ENCODE measurements around the gene SYK.
"Not testable (repeated sequence)": the region's sequence is repeated elsewhere in the genome, so short reads cannot be mapped to it uniquely, and the experiment has no call there.

Gene SYK

DNA sequence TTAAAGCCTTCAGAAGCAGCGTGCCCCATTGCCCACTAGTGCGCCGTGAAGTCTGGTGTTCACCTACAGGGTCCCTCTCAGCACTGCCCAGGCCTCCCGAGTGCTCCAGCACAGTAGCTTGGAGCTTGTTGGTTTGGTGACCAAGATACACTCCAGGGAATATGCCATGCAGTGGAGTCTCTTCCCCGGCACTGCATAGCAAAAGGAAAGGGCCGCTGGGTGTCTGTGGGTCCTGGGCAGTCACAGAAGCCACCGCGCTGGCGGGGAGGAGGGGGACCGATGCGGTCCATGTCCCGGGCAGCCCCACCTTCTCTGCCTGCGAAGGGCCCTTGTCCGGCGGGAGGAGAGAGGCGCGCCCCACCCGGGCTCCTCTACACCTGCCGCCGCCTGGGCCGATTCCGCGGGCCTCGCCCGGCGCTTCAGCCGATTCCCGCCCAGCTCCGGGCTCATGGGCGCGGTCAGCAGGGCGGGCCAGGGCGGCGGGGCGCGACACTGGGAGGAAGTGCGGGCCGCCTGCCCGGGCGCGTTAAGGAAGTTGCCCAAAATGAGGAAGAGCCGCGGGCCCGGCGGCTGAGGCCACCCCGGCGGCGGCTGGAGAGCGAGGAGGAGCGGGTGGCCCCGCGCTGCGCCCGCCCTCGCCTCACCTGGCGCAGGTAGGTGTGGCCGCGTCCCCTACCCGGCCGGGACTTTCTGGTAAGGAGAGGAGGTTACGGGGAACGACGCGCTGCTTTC, at the start of gene SYK:
Gene SYK (plus strand): TSS at position 579 of the 732 bp plus-strand sequence. CDS start 42,080 bp downstream, outside the sequence.
- DNase-seq, result no peak

DNA sequence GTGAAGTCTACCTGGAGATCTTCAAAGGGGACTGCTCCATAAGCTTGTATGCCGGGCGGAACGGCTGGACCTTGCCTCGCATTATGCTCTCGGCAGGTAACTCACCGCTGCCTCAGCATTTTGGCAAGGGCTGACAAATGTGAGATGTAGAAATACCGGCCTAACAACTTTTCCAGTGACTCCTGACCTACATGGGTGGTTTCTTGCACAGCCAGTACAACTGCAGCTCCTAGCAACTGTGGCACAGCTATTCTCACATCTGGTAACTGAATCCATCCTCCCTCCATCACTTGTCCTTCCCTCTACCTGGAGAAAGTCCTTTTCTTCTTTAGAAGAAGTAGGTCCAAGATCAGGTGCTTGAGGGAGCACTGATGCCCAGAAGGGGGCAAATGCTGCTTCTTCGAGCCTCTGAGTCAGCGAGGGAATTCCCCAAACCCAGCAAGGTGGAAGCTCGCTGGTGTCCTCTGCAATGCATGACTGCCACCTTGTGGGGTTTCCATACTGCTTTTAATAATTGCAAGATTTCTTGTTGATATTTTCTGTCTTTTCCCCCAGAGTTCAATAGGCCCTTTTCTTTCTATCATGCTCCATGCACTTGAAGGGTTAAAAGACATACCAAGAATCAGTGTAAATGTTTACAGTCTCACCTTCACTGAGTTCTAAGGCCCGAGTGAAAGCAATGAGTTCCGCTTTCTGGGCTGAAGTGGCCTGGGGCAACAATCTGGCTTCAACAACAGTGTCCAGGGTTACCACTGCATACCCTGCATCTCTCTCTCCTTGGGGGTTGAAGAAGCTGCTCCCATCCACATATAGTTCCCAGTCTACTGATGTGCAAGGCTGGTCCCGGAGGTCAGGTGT, 45.9 kb upstream of the SYK start:
- peak; percentile 68 for DNase-seq

DNA sequence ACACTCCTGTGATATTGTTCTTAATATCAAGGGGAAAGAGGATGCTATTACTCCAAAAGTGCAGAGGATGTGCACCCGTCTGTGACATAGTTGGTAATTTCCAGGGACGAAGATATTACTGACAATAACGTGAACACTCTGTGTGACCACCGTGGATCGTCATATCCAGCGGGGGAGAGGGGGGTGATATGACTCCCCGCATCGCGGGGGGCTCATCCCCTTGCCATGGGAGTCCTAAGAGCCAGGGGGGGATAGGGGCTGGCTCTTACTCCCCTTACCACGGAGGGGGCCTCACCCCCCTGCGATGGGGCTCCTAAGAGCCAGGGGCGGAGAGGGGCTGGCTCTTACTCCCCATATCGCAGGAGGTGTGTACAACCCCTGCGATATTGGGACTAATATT, 41.0 kb upstream of the SYK start:
- not testable (repeated sequence) for DNase-seq

DNA sequence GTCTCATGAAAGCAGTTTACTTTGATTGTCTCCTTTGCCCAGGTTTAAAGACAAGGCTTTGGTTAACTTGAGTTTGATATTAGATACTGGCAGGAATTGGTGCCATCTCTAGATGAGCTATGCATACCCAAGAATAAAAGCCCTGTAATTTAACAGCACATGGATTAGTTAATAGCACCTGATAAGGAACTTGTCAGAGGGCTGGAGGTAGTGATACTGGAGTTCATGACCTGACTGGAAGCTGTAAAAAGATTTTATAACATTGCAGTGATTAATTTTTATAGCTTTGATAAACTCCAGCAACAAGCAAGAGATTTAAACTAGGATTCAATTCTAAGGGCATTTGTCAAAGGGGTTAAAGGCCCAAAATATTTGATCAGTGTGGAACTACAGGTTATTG, 34.9 kb upstream of the SYK start:
- DNase-seq, result no peak

DNA sequence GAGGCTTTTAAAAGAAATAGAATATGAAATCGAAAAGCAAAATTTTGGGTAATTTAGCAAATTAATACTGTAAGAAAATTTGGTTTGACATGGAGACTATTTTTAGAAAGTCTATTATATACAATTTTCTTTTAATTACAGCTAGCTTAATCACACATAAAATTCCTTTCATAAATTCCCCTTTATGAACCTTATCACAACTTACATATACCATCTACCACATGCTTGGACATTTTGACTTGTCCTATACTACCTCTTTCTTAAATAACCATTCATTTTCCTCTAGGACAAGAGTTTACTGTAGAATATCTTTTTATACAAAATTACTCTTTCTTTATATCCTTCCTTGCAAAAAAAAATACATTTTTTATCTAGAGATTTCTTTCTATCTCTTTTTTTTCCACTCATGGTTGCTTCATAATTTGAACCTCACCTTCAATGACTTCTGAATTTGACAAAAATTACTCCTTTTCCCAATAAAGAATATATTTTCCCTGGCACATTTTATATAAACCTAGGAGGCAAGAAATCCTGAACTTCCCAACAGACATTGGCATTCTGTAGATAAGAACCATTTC, 34.0 kb upstream of the SYK start:
- no peak for DNase-seq

DNA sequence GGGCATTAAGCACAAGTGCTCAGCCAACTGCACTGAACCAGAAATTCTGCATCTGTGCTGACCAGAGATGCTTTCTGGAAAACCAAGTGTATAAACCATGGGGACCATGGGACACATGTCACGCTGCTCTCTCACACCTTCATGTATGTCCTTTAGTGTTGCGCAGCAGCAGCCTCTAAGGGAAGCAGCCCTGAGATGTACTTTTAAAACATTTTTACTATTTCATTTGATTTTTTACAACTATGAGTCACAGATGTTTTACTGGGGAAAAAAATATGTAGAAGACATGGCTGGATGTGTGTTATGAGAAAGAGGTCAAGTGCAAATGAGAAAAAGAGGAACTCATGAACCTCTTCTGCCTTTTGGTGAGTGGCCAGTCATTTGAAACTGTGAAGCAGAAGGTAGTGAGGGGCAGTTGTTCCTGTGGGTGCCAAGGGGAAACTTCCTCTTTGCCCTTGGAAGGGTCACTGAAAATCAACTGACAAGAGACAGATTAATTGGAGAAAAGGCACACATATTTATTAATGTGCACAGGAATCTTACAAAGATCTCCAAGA, 31.4 kb upstream of the SYK start:
- no peak for DNase-seq

DNA sequence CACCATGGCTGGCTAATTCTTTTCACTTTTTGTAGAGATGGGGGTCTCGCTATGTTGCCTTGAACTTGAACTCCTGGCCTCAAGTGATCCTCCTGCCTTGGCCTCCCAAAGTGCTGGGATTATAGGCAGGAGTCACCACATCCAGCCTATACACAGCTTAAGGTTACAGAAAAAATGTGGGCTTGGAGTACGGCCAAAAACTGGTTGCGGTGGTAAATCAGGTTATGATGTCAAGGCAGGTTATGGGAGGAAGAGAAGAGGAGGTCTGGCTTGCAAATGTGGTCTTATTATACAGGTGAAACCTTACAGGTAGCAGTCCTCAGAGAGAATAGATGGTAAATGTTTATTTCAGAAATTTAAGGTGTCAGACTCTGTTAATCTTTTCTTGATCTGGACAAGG, 30.7 kb upstream of the SYK start:
- no peak for DNase-seq

DNA sequence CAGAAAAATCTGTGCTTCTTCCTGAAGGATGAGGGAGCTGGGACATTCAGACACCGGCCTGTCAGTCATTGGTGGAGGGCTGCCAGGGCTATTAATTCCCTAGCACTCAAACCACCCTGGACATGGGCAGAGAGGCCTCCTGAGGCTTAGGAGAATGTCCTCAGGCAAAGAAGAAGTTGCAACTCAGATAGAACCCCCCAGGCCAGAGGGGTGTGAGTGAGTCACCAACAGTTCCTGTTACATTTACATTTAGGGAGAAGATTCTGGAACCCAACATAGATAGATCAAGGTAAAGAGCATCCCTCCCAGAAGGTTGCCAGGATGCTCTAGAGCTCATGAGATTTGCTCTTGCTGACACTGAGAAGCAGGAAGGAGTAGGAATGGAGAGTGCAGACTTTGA, 29.2 kb upstream of the SYK start:
- DNase-seq, result no peak

DNA sequence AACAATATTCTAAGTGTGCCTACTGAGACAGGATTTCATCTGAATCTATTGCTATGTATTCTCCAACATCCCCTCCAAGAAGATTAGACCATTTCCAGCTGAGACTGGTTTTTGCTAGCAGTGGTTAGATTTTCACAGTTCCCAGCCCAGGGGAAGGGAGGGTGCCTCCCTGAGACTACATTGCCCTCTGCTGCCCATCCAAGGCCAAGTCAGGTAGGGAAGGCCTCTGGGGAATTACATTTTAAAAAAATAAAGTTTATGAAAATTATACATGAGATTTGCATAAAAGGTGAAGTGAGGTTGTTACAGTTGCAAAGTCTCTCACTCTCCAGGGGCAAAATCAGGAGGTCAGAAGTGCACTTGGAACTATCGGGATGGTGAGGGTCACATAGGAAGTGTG, 28.0 kb upstream of the SYK start:
- DNase-seq, result no peak

DNA sequence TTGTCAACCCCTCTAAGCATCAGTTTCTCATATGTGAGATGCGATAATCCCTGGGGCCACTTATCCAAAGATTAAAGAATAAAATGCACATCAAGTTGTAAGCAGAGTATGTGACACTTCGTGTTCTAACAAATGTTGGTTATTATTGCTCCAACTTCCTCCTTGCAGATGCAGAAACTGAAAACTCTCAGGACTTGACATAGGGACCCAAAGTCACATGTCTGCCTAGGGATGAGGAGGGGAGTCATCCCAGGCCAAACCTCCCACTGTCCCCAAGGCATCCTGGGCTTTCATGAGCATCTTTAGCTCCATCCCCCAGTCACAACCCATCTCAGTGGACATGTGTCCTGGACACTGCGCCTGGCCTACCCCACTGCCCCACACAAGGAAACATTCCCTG, 27.5 kb upstream of the SYK start:
- no peak for DNase-seq

DNA sequence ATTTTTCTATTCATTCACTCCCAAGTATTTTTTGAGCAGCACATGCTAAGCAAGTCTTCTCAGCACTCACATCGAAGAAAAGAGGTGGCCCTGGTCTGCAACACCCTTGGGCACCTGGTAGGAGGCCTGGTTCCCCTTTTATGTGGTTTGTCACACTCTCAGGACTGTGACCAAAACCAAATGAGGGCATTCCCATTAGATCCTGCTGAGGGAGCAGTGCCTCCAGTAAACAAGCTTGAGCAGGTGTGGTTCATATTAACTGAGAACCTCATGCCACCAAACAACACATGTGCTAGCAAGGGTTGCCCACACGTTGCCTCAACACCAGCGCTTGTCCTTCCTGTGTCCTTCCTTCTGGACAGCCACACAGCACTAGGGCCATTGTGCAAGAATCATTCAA, 26.9 kb upstream of the SYK start:
- no peak for DNase-seq

DNA sequence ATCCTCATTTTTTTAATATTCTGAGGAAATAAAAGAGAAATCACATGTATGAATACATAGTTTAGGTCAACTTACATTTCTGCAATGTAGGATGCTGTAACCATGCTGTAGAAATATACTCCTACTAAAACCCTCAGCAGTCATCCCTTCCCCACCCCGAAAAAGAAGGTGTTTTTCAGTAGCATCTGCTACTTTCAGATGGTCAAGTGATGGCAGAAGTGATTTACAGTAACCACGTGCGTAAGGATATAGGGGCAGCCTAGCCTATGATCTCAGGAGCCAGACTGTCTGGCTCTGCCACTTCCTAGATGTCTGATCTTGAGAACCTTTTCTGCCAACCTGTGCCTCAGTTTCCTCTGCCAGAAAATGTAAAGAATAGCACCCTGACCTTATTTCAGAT, 26.0 kb upstream of the SYK start:
- no peak for DNase-seq

DNA sequence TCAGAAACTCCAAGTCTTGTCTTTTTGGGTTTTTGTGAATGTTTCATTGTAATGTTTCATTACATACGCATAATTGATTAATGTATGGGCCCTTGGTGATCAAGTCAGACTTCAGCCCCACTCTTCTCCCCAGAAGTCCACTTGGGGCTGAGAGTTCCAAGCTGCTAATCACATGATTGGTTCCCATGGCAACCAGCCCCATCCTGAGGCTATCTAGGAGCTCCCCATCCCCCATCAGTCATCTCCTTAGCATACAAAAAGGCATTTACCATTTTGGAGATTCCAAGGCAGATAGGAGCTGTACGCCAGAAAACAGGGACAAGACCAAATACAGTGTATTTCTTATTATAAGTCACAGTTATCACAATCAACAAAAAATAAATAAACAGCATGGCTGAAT, 22.9 kb upstream of the SYK start:
- DNase-seq, result no peak

DNA sequence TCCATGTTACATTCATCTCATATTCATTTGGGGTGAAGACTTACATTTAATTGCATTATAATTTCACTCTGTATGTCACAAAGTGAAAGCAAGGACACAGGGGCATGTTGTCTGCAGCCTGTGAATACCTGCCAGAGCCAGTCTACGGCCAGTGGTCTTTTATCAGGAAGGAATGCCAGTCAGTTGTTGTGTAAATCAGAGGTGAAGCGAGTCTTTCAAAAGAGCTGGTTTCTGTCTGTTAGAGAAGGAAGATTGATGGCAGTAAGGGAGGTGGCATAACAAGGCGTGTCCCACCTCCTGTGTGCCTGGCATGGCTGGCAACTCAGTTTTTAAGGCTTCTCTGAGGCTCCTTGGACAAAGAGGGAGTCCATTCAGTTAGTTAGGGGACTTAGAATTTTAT, 18.1 kb upstream of the SYK start:
- DNase-seq, result no peak

DNA sequence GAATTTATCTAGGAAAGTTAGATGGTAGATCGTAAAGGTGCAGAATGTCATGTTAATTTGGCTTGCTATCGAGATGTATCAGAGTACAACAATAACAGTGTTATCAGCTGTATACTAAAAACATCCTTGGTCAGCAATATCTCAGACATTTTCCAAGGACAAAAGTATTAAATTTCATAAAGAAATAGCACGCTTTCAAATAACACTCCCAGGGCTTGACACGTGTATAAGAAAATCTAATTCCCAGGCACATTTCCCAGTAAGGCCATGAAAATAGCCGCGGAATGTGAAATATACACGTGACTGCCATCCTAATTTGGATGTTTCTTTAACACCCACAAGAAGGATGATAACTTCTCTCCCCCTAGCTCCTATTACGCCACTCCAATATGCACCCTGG, 17.7 kb upstream of the SYK start:
- no peak for DNase-seq

DNA sequence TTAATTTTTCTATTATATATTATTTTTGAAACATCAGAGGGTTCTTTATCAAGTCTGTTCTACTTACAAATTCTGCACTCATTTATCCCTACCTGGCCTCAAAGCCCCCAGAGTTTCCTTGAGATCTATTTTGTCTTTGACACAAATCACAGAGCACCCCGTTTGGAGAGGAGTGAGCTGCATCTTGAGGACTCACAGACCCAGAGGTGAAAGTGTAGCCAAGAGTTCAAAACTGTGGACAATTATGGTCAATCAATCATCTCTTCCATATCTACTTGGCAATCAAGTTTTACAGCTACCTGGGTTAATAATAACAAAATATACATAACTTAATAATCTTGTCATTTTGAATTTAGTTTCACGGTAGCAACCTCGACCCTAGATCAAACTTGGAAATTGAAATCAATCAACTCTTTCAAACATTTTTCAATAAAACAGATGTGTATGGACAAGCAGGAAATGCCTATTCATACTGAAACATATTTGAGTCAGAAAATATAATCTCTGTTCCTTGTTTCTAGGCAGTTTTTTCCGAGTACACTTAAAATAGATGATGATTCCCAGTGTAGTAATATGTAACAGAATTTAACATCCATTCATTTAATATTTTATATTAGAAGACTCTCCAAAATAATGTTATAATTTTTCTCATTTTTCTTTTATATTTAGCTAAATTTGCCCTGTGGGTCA, 13.7 kb upstream of the SYK start:
- no peak for DNase-seq

DNA sequence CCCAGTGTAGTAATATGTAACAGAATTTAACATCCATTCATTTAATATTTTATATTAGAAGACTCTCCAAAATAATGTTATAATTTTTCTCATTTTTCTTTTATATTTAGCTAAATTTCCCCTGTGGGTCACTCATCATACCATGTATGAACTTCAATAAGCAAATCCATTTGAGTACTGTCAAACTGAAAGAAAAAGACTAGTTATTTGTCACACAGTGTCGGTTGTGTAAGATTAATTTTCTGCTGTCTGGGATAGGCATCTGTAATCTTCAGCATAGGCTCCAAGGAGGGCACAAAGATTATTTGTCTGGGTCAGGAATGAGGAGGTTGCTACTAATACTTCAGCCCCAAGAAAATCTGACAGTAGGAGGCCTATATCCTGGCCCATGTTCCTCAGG, 13.1 kb upstream of the SYK start:
- not testable (repeated sequence) for DNase-seq

DNA sequence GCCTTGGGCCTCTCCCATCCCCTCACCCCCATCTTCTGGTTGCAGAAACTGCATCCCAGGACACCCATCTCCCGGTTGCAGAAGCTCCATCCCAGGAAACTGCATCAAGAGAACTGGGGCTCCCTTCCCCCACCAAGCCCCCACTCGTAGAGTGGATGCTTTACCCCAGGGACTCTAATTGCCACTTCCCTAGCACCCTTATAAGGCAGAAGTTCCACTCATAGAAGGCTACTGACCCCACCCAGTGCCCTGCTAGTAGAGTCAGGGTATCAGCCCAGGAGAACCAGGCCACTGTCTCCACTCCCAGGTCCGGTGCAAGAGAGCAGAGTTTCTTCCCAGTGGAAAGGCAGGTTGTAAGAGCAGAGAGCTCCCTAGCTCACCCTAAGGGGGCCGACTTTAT, 12.2 kb upstream of the SYK start:
- DNase-seq, result no peak

DNA sequence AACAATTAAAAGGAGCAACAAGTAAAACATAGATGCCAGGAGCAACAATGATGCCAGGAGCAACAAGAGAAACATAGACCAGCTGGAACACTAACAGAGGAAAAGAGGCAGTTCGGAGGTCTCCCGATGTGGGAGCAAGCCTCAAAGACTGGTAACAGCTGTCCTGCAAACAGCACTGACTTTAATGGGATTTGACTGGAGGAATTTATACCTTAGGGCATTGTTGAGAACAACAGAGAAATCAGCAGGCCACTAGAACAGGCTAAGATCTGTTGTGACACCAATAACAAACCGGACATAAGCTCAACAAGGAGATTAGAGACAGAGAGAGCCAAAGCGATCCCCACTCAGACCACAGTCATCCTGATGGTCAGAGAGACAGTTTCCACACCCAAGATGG, 11.8 kb upstream of the SYK start:
- DNase-seq, result no peak

DNA sequence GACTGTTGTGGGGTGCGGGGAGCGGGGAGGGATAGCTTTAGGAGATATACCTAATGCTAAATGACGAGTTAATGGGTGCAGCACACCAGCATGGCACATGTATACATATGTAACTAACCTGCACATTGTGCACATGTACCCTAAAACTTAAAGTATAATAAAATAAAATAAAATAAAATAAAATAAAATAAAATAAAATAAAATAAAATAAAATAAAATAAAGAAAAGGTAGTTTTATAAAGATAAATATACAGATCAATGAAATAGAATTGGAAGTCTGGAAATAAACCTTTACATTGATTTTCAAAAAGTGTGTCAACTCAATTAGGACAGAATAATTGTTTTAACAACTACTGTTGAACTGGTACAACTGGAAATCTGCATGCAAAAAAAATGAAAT, 8.6 kb upstream of the SYK start:
- DNase-seq, result not testable (repeated sequence)

DNA sequence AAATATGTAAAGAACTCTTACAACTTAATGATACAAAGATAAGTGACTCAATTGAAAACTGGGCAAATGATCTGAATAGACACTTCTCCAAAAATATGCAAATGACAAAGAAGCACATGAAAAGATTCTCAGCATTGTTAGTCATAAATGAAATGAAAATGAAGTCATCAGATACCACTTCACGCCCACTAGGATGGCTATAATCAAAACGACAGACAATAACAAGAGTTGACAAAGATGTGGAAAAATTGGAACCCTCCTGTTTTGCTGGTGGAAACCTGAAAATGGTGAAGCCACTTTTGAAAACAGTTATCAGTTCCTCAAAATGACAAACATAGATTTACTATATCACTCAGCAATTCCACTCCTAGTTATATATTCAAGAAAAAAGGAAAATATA, 7.9 kb upstream of the SYK start:
- DNase-seq, result no peak

DNA sequence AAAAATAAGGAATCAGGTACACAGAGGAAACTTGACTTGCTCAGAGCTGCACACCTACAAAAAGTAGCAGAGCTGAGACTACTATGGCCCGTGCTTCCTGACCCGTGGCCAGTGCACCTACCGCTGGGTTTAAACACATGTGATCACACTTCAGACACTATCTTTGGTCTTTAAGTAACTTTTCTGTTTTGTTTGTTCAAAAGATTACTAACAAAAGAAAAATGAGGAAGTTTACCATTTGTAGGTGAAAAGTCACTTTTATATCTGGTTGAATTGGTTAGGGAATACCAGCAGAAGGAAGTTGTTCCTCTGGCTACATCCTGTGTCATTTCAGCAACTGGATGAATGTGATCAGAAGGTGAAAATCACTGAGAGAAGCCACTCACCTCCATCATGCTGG, 6.5 kb upstream of the SYK start:
- DNase-seq, result no peak

DNA sequence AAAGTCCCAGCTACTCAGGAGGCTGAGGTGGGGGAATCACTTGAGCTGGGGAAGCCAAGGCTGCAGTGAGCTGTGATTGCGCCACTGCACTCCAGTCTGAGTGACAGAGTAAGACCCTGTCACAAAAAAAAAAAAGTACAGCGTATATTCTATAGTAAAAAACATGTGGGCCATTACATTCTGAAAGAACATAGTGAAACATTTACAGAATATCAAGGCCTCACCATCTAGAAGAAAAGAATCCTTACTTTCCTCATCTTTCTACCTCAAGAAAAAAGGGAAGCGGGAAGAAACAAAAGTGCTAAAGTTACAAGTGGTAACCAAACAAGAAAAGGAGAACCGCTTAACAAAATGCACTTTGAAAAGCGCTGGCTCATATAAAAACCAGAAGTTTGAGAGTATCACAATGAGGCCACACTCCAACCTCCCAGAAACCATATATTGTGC, 5.7 kb upstream of the SYK start:
- DNase-seq, result no peak
